GM23248 (cell line): ENCODE data around the gene PRSS27.

Experiments
- EZH2 ChIP-seq: fragments of 200-600 bp; sonication (generic); IDR thresholded peaks from 2 replicates; pipeline ENCODE4 v1.6.1; 2018; ENCODE audit warnings: antibody characterized with exemption, mild to moderate bottlenecking; ENCODE audit not compliant: insufficient read depth, poor library complexity, severe bottlenecking
- EZH2phosphoT487 ChIP-seq: fragments of 200-600 bp; sonication (generic); IDR thresholded peaks from 2 replicates; pipeline ENCODE4 v1.6.1; 2018; ENCODE audit warnings: antibody characterized with exemption, moderate library complexity, mild to moderate bottlenecking, low read depth; ENCODE audit not compliant: insufficient read depth

- no peak for TF ChIP-seq EZH2
- TF ChIP-seq EZH2phosphoT487 = no peak
Observed at GRCh38 chr16:2686912-2687507, 33.0 kb downstream of the PRSS27 start.
